GM12878 (cell line): ENCODE measurements around the gene CD83. TPM values are rescaled to one million over a fixed set of nuclear protein-coding genes. Genes with fewer than 3 reads are reported as not detected.

Experiments used
- CBX5 ChIP-seq: sonication (generic); IDR thresholded peaks from 2 replicates; pipeline ENCODE4 v1.6.1; 2016; ENCODE audit warnings: low read depth, moderate library complexity, mild to moderate bottlenecking, inconsistent platforms
- CEBPZ ChIP-seq: fragments of 150-350 bp; IDR thresholded peaks from 2 replicates; pipeline ENCODE4 v1.6.1; 2016; ENCODE audit warnings: low read depth, low read length
- CHD1 ChIP-seq: IDR thresholded peaks from 2 replicates; pipeline ENCODE4 v1.6.1; 2012; ENCODE audit warnings: low read depth, low read length, improper control_type of control experiment
- CHD2 ChIP-seq: IDR thresholded peaks from 2 replicates; pipeline ENCODE4 v1.6.1; 2011; ENCODE audit warnings: low read depth, low read length, improper control_type of control experiment, borderline replicate concordance
- FOXK2 ChIP-seq: fragments of 450-650 bp; IDR thresholded peaks from 2 replicates; pipeline ENCODE4 v1.6.1; 2017; ENCODE audit warnings: mild to moderate bottlenecking, moderate library complexity
- FOXM1 ChIP-seq: IDR thresholded peaks from 2 replicates; pipeline ENCODE4 v1.6.1; 2012; ENCODE audit warnings: low read depth, mild to moderate bottlenecking, inconsistent platforms, low read length, moderate library complexity
- HDAC6 ChIP-seq: fragments of 200-600 bp; sonication (generic); IDR thresholded peaks from one replicate; pipeline ENCODE4 v1.8.0; 2017; ENCODE audit warnings: antibody characterized with exemption; ENCODE audit not compliant: unreplicated experiment
- KLF5 ChIP-seq: fragments of 450-650 bp; IDR thresholded peaks from 2 replicates; pipeline ENCODE4 v1.6.1; 2014; ENCODE audit warnings: mild to moderate bottlenecking; ENCODE audit not compliant: partially characterized antibody
- MTA3 ChIP-seq: IDR thresholded peaks from 2 replicates; pipeline ENCODE4 v1.6.1; 2012; ENCODE audit warnings: low read length, inconsistent platforms, borderline replicate concordance
- MXI1 ChIP-seq: fragments of 150-350 bp; IDR thresholded peaks from 2 replicates; pipeline ENCODE4 v1.6.1; 2011; ENCODE audit warnings: low read depth, mild to moderate bottlenecking, inconsistent platforms, low read length, improper control_type of control experiment
- NR2C1 ChIP-seq: fragments of 450-650 bp; IDR thresholded peaks from 2 replicates; pipeline ENCODE4 v1.6.1; 2017; ENCODE audit warnings: antibody characterized with exemption, mild to moderate bottlenecking, moderate library complexity
- RCOR1 ChIP-seq: conservative IDR thresholded peaks from 2 replicates; pipeline ENCODE4 v1.6.1; 2012; ENCODE audit warnings: low read depth, low read length, improper control_type of control experiment
- RELB ChIP-seq: fragments of 450-650 bp; IDR thresholded peaks from 2 replicates; pipeline ENCODE4 v1.6.1; 2017; ENCODE audit warnings: low read depth, mild to moderate bottlenecking, moderate library complexity
- TCF12 ChIP-seq: IDR thresholded peaks from 2 replicates; pipeline ENCODE4 v1.6.1; 2011; ENCODE audit warnings: low read depth, mild to moderate bottlenecking, low read length
- ZBTB11 ChIP-seq: fragments of 450-650 bp; formaldehyde crosslinking; IDR thresholded peaks from 2 replicates; pipeline ENCODE4 v1.5.0; 2022; ENCODE audit warnings: mild to moderate bottlenecking, missing genetic modification characterization
- ZNF687 ChIP-seq: fragments of 450-650 bp; IDR thresholded peaks from 2 replicates; pipeline ENCODE4 v1.6.1; 2017; ENCODE audit warnings: mild to moderate bottlenecking, moderate library complexity
- ZZZ3 ChIP-seq: IDR thresholded peaks from 2 replicates; pipeline ENCODE4 v1.6.1; 2011; ENCODE audit warnings: low read depth; ENCODE audit not compliant: control insufficient read depth, insufficient read length
- polyA plus RNA-seq, 11 experiments: library from polyadenylated mRNA; depleted of rRNA in 4 of 11; unstranded in 6 of 11; stranded (reverse) in 5 of 11; fragments of >200 nt; fragmentation: Nextera tagmentation in 4 of 11; fragmentation: Illumina TruSeq in 1 of 11; extraction: Ambion mirVana in 4 of 11; extraction: Trizol in 1 of 11; gene quantifications; 1 replicate in 1 of 11; 2 replicates in 10 of 11; pipeline versions ENCODE4 v1.2.1 to v1.2.3, GENCODE V29; 2011 to 2016; ENCODE audit warnings: inconsistent platforms in 2 of 11, missing spikeins in 2 of 11, low read depth in 1 of 11
- total RNA-seq, 4 experiments: library from RNA; depleted of rRNA in 3 of 4; stranded (reverse); fragments of >200 nt in 3 of 4; fragmentation: Illumina TruSeq in 1 of 4; extraction: Trizol in 1 of 4; gene quantifications; 2 replicates each; pipeline versions ENCODE4 v1.2.1 to v1.2.3, GENCODE V29; 2013 to 2021

The CD83 gene
- total and polyA plus RNA-seq, 10 of the 15 experiments (the other 5 are each of a cell fraction or from before 2014, with no cell fraction given): 76.1 to 174 (median 129) TPM

GRCh38 chr6:14110001-14110818 lies 7.4 kb upstream of the CD83 start (continued):
- TF ChIP-seq ZNF687 (peak; percentile 69; the same call in 1 of the 2 replicates), MTA3 (no peak), FOXK2 (no peak), HDAC6 (no peak), TCF12 (no peak), CBX5 (no peak), RELB (peak; percentile 71; the same call in 1 of the 2 replicates), ZBTB11 (no peak), RCOR1 (no peak), CHD2 (peak; percentile 62; the same call in 1 of the 2 replicates), FOXM1 (peak; percentile 60; the same call in 1 of the 2 replicates), ZZZ3 (no peak), NR2C1 (no peak), MXI1 (peak; percentile 67; the same call in 1 of the 2 replicates), CEBPZ (no peak), KLF5 (no peak), CHD1 (no peak)
